Retinal pigment epithelial cell (primary cell): ENCODE measurements around the gene KRT7.

Experiments
- DNase-seq: peaks from one replicate; pipeline ENCODE4 v3.0.0-alpha.2; 2010; ENCODE audit warnings: low read depth
- H3K4me3 ChIP-seq: 2 replicates; pipeline ENCODE4 v1.5.1; 2011; ENCODE audit warnings: mild to moderate bottlenecking, low read length, control low read depth, moderate library complexity
- TF ChIP-seq, protein P1 (sequence below): conservative IDR thresholded peaks from 2 replicates; pipeline ENCODE4 v1.5.1; 2011; ENCODE audit warnings: low read depth, low read length, control low read depth, inconsistent platforms

KRT7 gene

DNA sequence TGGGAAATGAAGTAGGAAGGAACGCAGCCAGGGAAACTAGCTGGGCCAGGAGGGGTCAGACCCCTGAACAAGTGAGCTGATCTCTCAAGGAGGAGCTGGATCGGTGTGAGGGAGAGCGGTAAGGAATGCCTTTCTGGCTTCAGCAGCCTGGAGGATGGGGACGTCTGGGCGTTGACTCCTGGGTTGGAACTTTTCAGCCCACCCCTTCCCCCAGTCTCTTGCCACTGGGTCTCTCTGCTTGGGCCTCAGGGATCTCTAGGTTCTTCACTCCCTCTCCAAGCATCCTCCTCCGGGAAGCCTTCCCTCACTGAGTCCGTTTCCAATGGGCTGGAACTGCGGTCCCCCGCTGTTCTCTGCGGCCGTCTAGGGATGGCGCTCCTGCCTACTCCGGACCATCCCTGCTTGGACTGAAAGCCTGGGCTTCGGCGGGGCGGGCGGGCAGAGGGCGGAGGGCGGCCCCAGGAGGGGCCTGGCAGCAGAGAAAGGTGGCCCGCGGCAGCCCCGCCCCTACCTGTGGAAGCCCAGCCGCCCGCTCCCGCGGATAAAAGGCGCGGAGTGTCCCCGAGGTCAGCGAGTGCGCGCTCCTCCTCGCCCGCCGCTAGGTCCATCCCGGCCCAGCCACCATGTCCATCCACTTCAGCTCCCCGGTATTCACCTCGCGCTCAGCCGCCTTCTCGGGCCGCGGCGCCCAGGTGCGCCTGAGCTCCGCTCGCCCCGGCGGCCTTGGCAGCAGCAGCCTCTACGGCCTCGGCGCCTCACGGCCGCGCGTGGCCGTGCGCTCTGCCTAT lies at the start of gene KRT7:
Gene KRT7 (plus strand): TSS at position 570 of the 788 bp plus-strand sequence. CDS start 54 bp downstream, at position 624.
- DNase-seq: no peak
- peak within 1 kb of the TSS; percentile 95 for H3K4me3 ChIP-seq
- TF ChIP-seq, protein P1, sequence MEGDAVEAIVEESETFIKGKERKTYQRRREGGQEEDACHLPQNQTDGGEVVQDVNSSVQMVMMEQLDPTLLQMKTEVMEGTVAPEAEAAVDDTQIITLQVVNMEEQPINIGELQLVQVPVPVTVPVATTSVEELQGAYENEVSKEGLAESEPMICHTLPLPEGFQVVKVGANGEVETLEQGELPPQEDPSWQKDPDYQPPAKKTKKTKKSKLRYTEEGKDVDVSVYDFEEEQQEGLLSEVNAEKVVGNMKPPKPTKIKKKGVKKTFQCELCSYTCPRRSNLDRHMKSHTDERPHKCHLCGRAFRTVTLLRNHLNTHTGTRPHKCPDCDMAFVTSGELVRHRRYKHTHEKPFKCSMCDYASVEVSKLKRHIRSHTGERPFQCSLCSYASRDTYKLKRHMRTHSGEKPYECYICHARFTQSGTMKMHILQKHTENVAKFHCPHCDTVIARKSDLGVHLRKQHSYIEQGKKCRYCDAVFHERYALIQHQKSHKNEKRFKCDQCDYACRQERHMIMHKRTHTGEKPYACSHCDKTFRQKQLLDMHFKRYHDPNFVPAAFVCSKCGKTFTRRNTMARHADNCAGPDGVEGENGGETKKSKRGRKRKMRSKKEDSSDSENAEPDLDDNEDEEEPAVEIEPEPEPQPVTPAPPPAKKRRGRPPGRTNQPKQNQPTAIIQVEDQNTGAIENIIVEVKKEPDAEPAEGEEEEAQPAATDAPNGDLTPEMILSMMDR: peak; percentile 37

DNA sequence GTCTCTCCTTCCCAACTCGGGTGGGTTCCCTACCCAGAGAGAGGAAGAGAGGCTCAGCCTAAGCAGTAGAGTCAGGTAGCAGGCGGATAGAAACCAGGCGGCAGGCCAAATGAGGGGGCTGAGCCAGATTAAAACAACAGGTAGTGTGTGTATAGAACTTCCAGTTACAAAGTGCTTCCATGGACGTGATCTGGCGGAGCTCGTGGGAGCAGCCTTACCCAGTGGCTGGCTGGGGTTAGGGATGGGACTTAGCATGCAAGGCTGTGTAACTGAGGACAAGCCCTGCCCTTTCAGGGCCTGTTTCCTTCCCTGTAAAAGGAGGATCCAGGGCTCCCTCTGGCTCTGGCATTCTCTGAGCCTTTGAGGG lies 49.5 kb upstream of the KRT7 start:
- peak overlapping the region; percentile 23 for H3K4me3 ChIP-seq
- DNase-seq: no peak
- TF ChIP-seq, protein P1: no peak

DNA sequence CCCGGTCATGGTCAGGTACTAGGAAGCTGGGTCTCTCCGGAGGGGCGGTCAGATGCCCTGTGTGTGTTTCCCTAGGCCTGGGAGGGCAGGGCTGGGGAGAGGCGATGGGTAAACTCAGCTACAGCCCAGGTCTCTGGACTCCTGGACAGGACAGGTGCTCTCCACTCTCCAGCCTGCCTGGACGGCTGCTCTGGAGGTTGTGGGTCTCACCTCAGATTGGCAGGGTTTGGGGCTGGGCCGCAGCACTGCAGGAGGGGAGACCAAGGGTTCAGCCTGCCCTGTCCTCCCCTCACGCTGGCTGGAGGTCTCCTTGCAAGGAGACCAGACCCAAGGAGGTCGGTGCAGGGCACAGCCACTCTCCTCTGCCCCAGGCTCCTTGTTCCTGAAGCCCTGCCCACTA lies 49.1 kb upstream of the KRT7 start:
- TF ChIP-seq, protein P1: no peak
- DNase-seq: no peak
- peak overlapping the region; percentile 23 for H3K4me3 ChIP-seq

DNA sequence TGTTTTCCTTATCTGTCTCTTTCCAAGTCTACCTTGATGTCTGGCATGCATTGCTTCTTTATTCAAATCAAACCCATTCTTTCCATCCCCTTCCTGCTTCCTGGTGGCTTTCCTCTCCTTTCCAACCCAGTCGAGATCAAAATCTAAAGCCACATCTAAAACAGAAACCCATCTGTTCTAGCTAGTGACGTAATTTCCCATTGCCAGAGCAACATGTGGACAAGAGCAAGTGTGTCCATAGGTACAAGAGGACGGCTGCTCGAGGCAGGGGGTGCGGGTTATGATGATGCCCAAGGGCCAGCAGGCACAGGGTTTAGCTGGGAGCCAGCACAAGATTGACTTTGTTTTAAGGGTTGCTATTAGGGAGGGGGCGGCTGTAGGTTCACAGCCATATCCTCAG lies 48.2 kb upstream of the KRT7 start:
- TF ChIP-seq, protein P1: no peak
- DNase-seq: no peak
- H3K4me3 ChIP-seq: peak overlapping the region; percentile 14

DNA sequence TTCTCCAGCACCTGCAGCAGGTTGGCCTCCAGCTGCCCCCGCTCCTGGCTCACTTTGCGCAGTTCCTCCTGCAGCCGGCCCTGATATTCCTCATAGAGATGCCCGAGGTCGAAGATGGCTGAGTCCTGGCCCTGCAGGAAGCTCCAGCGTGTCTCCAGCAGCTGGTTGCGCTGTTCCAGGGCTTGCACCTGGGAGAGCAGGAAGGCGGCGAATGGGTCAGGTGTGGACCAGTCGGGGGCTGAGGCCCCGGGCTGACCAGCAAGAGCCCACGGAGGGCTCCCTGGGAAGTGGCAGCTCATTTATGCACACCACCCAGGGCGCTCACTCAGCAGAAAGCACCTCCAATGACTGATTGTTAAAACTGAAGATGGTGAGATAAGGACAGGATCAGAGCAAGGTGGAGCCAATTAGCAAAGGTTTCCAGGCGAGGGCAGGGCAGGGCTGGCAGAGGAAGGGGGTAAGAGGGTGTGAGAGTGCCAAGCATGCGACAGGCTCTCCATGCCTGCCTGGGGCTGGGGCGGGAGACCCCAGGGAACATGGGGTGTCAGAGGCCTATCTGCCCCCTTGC lies 47.6 kb upstream of the KRT7 start:
- TF ChIP-seq, protein P1: no peak
- peak overlapping the region; percentile 14 for H3K4me3 ChIP-seq
- DNase-seq: no peak

DNA sequence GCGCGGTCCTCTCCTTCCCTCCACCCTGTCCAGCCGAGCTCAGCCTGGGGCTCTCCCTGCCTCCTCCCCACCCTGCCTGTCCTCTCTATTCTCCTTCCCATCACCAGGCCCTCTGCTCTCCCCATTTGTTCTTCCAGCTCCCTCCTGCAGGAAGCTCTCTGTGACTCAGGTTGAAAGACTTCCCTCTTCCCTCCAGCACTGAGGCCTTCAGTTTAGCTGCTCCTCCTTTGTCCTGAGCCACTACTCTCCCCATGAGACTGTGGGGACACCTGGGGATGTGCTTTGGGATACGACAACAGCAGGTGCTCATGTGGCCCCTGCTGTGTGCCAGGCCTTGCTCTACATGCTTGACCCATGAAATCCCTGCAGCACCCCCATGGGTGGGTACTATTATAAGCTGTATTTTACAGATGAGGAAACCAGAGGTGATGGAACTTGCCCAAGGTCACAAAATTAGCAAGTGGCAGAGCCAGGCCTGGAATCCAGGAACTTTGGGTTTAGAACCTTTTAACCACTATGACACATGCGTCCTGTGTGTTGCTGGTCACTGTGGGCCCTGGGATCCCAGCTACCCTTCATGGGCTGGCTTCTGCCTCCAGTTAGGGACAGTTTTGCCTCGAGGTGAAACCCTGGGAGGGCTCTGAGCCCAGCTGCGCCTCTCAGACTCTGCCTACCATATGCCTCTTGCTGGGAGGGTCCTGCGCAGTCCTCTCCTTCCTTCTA lies 46.8 kb upstream of the KRT7 start:
- no peak overlapping the region for H3K4me3 ChIP-seq
- DNase-seq: no peak
- TF ChIP-seq, protein P1: no peak
